ENCODE measurements around the gene SOS1. TPM values are rescaled to one million over a fixed set of nuclear protein-coding genes. Genes with fewer than 3 reads are reported as not detected.

SOS1 gene
- total and polyA plus RNA-seq, 2 of the 13 experiments (the other 11 are each of a cell fraction or from before 2014, with no cell fraction given): 20.8 to 60.4 TPM

- no peak for DNase-seq (ENCODE audit: low spot score)
- TF ChIP-seq ZNF780A (CRISPR knock-in tag; IDR thresholded peaks at IDR 0.05): no peak
- no peak for TF ChIP-seq ZNF292 (CRISPR knock-in tag; IDR thresholded peaks at IDR 0.05; ENCODE audit: borderline replicate concordance, low read depth)
- no peak for TF ChIP-seq HDAC6 (IDR thresholded peaks at IDR 0.05; ENCODE audit: low read depth, low read length)
- TF ChIP-seq, protein P1, sequence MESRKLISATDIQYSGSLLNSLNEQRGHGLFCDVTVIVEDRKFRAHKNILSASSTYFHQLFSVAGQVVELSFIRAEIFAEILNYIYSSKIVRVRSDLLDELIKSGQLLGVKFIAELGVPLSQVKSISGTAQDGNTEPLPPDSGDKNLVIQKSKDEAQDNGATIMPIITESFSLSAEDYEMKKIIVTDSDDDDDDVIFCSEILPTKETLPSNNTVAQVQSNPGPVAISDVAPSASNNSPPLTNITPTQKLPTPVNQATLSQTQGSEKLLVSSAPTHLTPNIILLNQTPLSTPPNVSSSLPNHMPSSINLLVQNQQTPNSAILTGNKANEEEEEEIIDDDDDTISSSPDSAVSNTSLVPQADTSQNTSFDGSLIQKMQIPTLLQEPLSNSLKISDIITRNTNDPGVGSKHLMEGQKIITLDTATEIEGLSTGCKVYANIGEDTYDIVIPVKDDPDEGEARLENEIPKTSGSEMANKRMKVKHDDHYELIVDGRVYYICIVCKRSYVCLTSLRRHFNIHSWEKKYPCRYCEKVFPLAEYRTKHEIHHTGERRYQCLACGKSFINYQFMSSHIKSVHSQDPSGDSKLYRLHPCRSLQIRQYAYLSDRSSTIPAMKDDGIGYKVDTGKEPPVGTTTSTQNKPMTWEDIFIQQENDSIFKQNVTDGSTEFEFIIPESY (CRISPR knock-in tag; IDR thresholded peaks at IDR 0.05): no peak
- TF ChIP-seq, protein P2, sequence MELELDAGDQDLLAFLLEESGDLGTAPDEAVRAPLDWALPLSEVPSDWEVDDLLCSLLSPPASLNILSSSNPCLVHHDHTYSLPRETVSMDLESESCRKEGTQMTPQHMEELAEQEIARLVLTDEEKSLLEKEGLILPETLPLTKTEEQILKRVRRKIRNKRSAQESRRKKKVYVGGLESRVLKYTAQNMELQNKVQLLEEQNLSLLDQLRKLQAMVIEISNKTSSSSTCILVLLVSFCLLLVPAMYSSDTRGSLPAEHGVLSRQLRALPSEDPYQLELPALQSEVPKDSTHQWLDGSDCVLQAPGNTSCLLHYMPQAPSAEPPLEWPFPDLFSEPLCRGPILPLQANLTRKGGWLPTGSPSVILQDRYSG (CRISPR knock-in tag; IDR thresholded peaks at IDR 0.05): no peak
- TF ChIP-seq NPAS2 (CRISPR knock-in tag; IDR thresholded peaks at IDR 0.05; ENCODE audit: borderline replicate concordance): no peak
- TF ChIP-seq ZNF550 (CRISPR knock-in tag; IDR thresholded peaks at IDR 0.05; ENCODE audit: borderline replicate concordance): no peak
- TF ChIP-seq ZNF839 (CRISPR knock-in tag; IDR thresholded peaks at IDR 0.05; ENCODE audit: borderline replicate concordance): no peak
- TF ChIP-seq NFKBIZ (CRISPR knock-in tag; IDR thresholded peaks at IDR 0.05): no peak
- TF ChIP-seq NFRKB (IDR thresholded peaks at IDR 0.05): no peak
- TF ChIP-seq MED13 (CRISPR knock-in tag; IDR thresholded peaks at IDR 0.05): no peak
- TF ChIP-seq ZZZ3 (CRISPR knock-in tag; IDR thresholded peaks at IDR 0.05; ENCODE audit: borderline replicate concordance): no peak
- no peak for TF ChIP-seq ZNF589 (CRISPR knock-in tag; conservative IDR thresholded peaks at IDR 0.05)
- no peak for TF ChIP-seq KDM2A (CRISPR knock-in tag; IDR thresholded peaks at IDR 0.05; ENCODE audit: borderline replicate concordance, low read depth)
- no peak for TF ChIP-seq ZNF850 (CRISPR knock-in tag; conservative IDR thresholded peaks at IDR 0.05)
- no peak for TF ChIP-seq TAF15 (IDR thresholded peaks at IDR 0.05; ENCODE audit: low read depth, low read length, poor library complexity, severe bottlenecking)
- TF ChIP-seq TBX3 (IDR thresholded peaks at IDR 0.05; ENCODE audit: borderline replicate concordance): no peak
- TF ChIP-seq, protein P3, sequence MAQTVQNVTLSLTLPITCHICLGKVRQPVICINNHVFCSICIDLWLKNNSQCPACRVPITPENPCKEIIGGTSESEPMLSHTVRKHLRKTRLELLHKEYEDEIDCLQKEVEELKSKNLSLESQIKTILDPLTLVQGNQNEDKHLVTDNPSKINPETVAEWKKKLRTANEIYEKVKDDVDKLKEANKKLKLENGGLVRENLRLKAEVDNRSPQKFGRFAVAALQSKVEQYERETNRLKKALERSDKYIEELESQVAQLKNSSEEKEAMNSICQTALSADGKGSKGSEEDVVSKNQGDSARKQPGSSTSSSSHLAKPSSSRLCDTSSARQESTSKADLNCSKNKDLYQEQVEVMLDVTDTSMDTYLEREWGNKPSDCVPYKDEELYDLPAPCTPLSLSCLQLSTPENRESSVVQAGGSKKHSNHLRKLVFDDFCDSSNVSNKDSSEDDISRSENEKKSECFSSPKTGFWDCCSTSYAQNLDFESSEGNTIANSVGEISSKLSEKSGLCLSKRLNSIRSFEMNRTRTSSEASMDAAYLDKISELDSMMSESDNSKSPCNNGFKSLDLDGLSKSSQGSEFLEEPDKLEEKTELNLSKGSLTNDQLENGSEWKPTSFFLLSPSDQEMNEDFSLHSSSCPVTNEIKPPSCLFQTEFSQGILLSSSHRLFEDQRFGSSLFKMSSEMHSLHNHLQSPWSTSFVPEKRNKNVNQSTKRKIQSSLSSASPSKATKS (CRISPR knock-in tag; IDR thresholded peaks at IDR 0.05): no peak
- H3K4me3 ChIP-seq (replicated peaks in 1 of 3; ENCODE audit: insufficient read depth in 1 of 3, low read depth in 2 of 3, low read length in 3 of 3): no peak overlapping the region
- H3K4me1 ChIP-seq (ENCODE audit: insufficient read depth, low read length): peaks cover 7% of the 10 kb centered on the region; the same call in 1 of the 2 replicates
- H3K4me2 ChIP-seq (ENCODE audit: low read depth, low read length): no peak overlapping the region
- H3K79me2 ChIP-seq (ENCODE audit: insufficient read depth, low read length): no peaks in the 10 kb centered on the region
- no TSS peak for BruUV-seq (replicated peaks)
- no peak for FAIRE-seq
- H2AFZ ChIP-seq (ENCODE audit: low read length): no peak overlapping the region
- intact Hi-C loops (cut with micrococcal nuclease; ENCODE audit: unreplicated experiment) (no loop called here), in situ Hi-C loops (cut with HindIII; ENCODE audit: extremely low pct_ligation_motif_present, low pct_unique_long_range_greater_than_20kb) (no loop called here)
- POLR2A ChIA-PET: no interaction called here
- H3K9me3 ChIP-seq (ENCODE audit: low read length): no peaks in the 10 kb centered on the region
- no peak overlapping the region for H3K9ac ChIP-seq (ENCODE audit: insufficient read depth, low read depth, low read length)
- no peaks in the 10 kb centered on the region for H4K20me1 ChIP-seq (ENCODE audit: insufficient read depth, low read length)
- H3K27me3 ChIP-seq (ENCODE audit: control insufficient read depth in 1 of 2, insufficient read depth in 2 of 2, low read length in 2 of 2): no peaks in the 10 kb centered on the region
- H3K27ac ChIP-seq (ENCODE audit: extremely low read length, insufficient read depth, low read length): no peak overlapping the region
- CTCF ChIA-PET (ENCODE audit: low intra/inter-chr PET ratio, low total read pairs): no interaction called here
- no peaks in the 10 kb centered on the region for H3K36me3 ChIP-seq (replicated peaks in 1 of 2; ENCODE audit: control insufficient read depth in 1 of 2, insufficient read depth in 2 of 2, low read length in 2 of 2)
- no peak for ATAC-seq
- WGBS (ENCODE audit: low lambda C conversion rate): 94% methylated on average over 90 of the region's 97 CpGs
These were observed 160.8 kb downstream of the SOS1 start for GRCh38 chr2:38959938-38960608.

Data from HepG2 (cell line).